ENCODE results near the gene RAB15. TPM values are rescaled to one million over a fixed set of nuclear protein-coding genes. Genes with fewer than 3 reads are reported as not detected.

RAB15 gene
- total RNA-seq, 6 experiments from 2014 or later = 3.5 to 5.7 (median 5.0) TPM

DNA sequence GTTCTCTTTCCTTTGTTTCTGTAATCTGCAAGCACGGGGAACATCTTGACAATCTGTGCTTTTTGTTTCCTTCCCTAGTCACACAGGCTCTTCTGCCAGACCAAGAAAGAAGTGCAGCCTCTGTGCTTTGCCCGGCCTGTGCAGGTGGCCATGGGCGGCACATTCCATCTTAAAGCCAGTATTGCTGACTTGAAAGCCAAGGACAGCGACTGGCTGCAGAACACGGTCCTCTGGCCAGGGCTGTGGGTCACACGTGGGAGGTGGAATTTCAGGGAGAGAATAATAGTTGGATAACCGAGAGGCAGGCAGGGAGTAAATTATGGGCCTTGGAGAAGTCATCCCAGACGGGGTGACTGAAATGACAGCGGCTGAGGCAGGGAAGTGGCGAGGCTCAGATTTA, 39.4 kb upstream of the RAB15 start:
- no peaks in the 10 kb centered on the region; the same call in 1 of the 2 replicates for H3K27me3 Mint-ChIP-seq (ENCODE audit: insufficient read depth)
- no peaks in the 10 kb centered on the region for H3K9me3 Mint-ChIP-seq
- no peak overlapping the region for H3K4me3 Mint-ChIP-seq
- DNase-seq = no peak
- H3K27ac Mint-ChIP-seq = no peak overlapping the region
- H3K36me3 Mint-ChIP-seq (ENCODE audit: low read depth) = peaks cover 10% of the 10 kb centered on the region
- peaks cover 4% of the 10 kb centered on the region for H3K4me1 Mint-ChIP-seq (ENCODE audit: low read depth)
- TF ChIP-seq, protein P1, sequence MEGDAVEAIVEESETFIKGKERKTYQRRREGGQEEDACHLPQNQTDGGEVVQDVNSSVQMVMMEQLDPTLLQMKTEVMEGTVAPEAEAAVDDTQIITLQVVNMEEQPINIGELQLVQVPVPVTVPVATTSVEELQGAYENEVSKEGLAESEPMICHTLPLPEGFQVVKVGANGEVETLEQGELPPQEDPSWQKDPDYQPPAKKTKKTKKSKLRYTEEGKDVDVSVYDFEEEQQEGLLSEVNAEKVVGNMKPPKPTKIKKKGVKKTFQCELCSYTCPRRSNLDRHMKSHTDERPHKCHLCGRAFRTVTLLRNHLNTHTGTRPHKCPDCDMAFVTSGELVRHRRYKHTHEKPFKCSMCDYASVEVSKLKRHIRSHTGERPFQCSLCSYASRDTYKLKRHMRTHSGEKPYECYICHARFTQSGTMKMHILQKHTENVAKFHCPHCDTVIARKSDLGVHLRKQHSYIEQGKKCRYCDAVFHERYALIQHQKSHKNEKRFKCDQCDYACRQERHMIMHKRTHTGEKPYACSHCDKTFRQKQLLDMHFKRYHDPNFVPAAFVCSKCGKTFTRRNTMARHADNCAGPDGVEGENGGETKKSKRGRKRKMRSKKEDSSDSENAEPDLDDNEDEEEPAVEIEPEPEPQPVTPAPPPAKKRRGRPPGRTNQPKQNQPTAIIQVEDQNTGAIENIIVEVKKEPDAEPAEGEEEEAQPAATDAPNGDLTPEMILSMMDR (IDR thresholded peaks at IDR 0.05) = no peak

DNA sequence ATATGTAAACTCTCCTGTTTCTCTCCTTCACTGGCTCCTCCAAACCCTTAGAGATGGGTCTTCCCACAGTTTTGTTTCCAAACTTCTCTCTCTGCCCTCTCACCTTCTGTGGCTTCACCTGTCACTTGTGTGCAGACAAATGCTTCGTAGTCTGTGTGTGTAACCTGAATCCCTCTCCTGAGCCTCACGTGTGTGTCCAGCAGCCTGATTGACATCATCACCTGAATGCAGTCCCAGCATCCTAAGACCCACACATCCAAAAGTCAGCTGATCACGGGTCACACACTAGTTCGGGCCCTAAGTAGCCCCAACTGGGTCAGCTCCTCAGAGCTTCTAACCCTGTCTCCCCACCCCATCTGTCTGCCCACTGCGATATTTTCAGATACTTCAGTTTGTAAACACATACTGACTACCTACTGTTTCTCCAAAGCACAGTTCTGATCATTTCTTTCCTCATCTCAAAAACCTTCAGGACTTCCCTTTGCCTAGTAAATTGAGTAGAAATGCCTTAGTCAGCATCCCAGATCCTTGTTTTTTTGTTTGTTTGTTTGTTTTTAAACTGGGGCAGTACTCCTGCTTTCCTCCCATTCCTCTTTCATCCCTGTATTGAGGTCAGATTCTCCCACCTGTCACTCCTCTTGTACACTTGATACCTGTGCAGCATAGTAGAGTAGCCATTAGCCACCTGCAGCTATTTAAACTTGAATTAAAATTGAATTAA, 38.2 kb upstream of the RAB15 start:
- no peak overlapping the region for H3K27ac Mint-ChIP-seq
- no peak overlapping the region for H3K4me3 Mint-ChIP-seq
- no peaks in the 10 kb centered on the region; the same call in 1 of the 2 replicates for H3K27me3 Mint-ChIP-seq (ENCODE audit: insufficient read depth)
- peaks cover 16% of the 10 kb centered on the region for H3K4me1 Mint-ChIP-seq (ENCODE audit: low read depth)
- TF ChIP-seq, protein P1 (IDR thresholded peaks at IDR 0.05) = no peak
- peaks cover 10% of the 10 kb centered on the region for H3K36me3 Mint-ChIP-seq (ENCODE audit: low read depth)
- H3K9me3 Mint-ChIP-seq = no peaks in the 10 kb centered on the region
- no peak for DNase-seq

DNA sequence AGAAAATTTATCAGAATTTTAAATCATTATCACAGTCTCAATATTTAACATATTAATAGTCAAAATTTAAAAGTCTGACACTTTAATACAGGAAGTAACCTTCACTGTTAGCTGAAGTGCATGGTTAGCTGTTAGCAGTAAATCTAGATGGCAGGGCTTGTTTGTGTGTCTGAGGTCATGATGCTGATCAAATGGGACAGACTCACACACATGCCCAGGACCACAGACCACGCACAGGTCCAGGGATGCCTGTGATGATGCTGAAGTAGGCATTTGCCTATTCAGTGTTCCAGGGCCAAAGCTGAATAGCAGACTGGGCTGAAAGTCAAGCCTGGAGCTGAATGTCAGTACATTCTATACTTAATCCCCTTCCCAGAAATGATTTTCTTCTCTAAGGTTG, 35.1 kb upstream of the RAB15 start:
- Mint-ChIP-seq H3K27ac (no peak overlapping the region), H3K27me3 (ENCODE audit: insufficient read depth) (no peaks in the 10 kb centered on the region; the same call in 1 of the 2 replicates), H3K4me3 (no peak overlapping the region), H3K9me3 (no peaks in the 10 kb centered on the region), H3K4me1 (ENCODE audit: low read depth) (peaks cover 38% of the 10 kb centered on the region), H3K36me3 (ENCODE audit: low read depth) (peaks cover 10% of the 10 kb centered on the region)
- DNase-seq = no peak
- TF ChIP-seq, protein P1 (IDR thresholded peaks at IDR 0.05) = no peak

DNA sequence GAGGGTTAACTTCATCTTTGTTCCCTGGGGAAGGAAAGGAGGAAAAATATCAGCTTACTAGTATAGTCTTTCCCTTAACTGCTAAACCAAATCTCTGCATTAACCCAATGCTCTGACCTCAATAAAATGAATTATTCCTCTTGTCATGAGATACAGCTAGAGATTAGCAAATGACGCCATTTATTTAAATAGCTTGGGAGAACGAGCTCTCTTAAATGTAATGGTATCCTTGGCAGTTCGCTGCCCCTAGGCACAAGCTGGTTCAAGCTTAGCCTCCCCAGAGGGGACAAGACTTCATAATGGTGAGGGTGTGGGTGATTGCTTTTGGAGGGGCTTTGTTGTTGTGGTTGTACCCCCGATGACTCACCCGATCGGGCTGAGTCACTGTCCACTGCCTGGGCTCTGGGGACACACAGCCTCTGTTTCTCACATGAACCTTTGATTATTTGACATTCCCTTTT, 34.2 kb upstream of the RAB15 start:
- TF ChIP-seq, protein P1 (IDR thresholded peaks at IDR 0.05) = no peak
- DNase-seq = no peak
- no peaks in the 10 kb centered on the region for H3K9me3 Mint-ChIP-seq
- H3K4me3 Mint-ChIP-seq = no peak overlapping the region
- peaks cover 12% of the 10 kb centered on the region for H3K36me3 Mint-ChIP-seq (ENCODE audit: low read depth)
- H3K27me3 Mint-ChIP-seq (ENCODE audit: insufficient read depth) = no peaks in the 10 kb centered on the region; the same call in 1 of the 2 replicates
- H3K4me1 Mint-ChIP-seq (ENCODE audit: low read depth) = peaks cover 48% of the 10 kb centered on the region
- peak overlapping the region; percentile 3 for H3K27ac Mint-ChIP-seq

DNA sequence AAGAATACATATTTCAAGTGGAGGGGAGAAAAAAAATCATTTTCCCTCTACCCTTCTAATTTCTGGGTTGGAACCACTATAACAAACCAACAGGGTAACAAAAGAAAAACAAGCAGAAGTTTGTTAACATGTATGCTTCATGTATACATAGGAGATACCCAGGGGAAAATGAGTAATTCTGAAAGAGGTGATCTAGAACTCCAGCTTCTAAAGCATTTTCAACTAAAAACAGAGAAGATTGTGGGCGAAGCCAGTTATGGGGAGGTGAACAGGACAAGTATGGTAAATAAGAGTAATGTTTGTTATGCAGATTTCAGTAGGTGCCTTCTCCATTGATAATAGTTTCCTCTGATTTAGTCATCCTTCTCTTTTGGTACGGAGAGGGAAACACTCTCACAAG, 31.3 kb upstream of the RAB15 start:
- H3K27me3 Mint-ChIP-seq (ENCODE audit: insufficient read depth) = no peaks in the 10 kb centered on the region; the same call in 1 of the 2 replicates
- peak overlapping the region; percentile 93 for H3K27ac Mint-ChIP-seq
- no peak for DNase-seq
- H3K4me1 Mint-ChIP-seq (ENCODE audit: low read depth) = peaks cover 77% of the 10 kb centered on the region
- peaks cover 8% of the 10 kb centered on the region; the same call in 1 of the 2 replicates for H3K36me3 Mint-ChIP-seq (ENCODE audit: low read depth)
- H3K9me3 Mint-ChIP-seq = no peaks in the 10 kb centered on the region
- TF ChIP-seq, protein P1 (IDR thresholded peaks at IDR 0.05) = no peak
- H3K4me3 Mint-ChIP-seq = peak overlapping the region; percentile 65; the same call in 1 of the 2 replicates
